MM.1S (cell line): ENCODE results near the gene DDX1.

Experiments used
- DNase-seq: peaks from one replicate; pipeline ENCODE4 v3.0.0-alpha.2; 2015
- H2AFZ ChIP-seq: fragments of 300-600 bp; sonication (generic); 2 replicates; pipeline ENCODE4 v1.6.0; 2016; ENCODE audit warnings: antibody characterized with exemption, low read length
- H3F3A ChIP-seq: fragments of 300-600 bp; sonication (generic); 2 replicates; pipeline ENCODE4 v1.6.1; 2016; ENCODE audit warnings: mild to moderate bottlenecking, antibody characterized with exemption, low read length, moderate library complexity, mixed read lengths; ENCODE audit not compliant: insufficient read depth
- H3K27ac ChIP-seq: fragments of 300-600 bp; sonication (generic); 2 replicates; pipeline ENCODE4 v1.5.1; 2016; ENCODE audit warnings: mild to moderate bottlenecking, low read length
- H3K27me3 ChIP-seq: fragments of 300-600 bp; sonication (generic); replicated peaks from 2 replicates; pipeline ENCODE4 v1.6.0; 2016; ENCODE audit warnings: low read length; ENCODE audit not compliant: insufficient read depth
- H3K36me3 ChIP-seq: fragments of 300-600 bp; sonication (generic); replicated peaks from 2 replicates; pipeline ENCODE4 v1.6.1; 2016; ENCODE audit warnings: mild to moderate bottlenecking, low read length, mixed read lengths; ENCODE audit not compliant: insufficient read depth
- H3K4me1 ChIP-seq: fragments of 300-600 bp; sonication (generic); 2 replicates; pipeline ENCODE4 v1.6.1; 2016; ENCODE audit warnings: low read length, mixed read lengths
- H3K4me2 ChIP-seq: fragments of 300-600 bp; sonication (generic); 2 replicates; pipeline ENCODE4 v1.6.0; 2016; ENCODE audit warnings: low read depth, low read length
- H3K4me3 ChIP-seq: fragments of 300-600 bp; sonication (generic); 2 replicates; pipeline ENCODE4 v1.5.1; 2016; ENCODE audit warnings: low read length, mixed read lengths
- H3K79me2 ChIP-seq: fragments of 300-600 bp; sonication (generic); 2 replicates; pipeline ENCODE4 v1.6.1; 2016; ENCODE audit warnings: mixed run types, low read length, mixed read lengths
- H3K9ac ChIP-seq: fragments of 300-600 bp; sonication (generic); 2 replicates; pipeline ENCODE4 v1.6.1; 2016; ENCODE audit warnings: low read length, mixed read lengths
- H3K9me2 ChIP-seq: fragments of 300-600 bp; sonication (generic); replicated peaks from 2 replicates; pipeline ENCODE4 v1.6.1; 2016; ENCODE audit warnings: mild to moderate bottlenecking, low read length, mixed read lengths; ENCODE audit not compliant: insufficient read depth
- H3K9me3 ChIP-seq: fragments of 300-600 bp; sonication (generic); replicated peaks from 2 replicates; pipeline ENCODE4 v1.6.1; 2016; ENCODE audit warnings: mild to moderate bottlenecking, low read length, mixed read lengths; ENCODE audit not compliant: insufficient read depth
- H4K20me1 ChIP-seq: fragments of 300-600 bp; sonication (generic); 2 replicates; pipeline ENCODE4 v1.6.1; 2016; ENCODE audit warnings: mild to moderate bottlenecking, low read length, moderate library complexity, mixed read lengths; ENCODE audit not compliant: insufficient read depth
- EZH2 ChIP-seq: fragments of 300-600 bp; sonication (generic); optimal IDR thresholded peaks from 2 replicates; pipeline ENCODE3; 2017; ENCODE audit warnings: low read depth, mild to moderate bottlenecking, antibody characterized with exemption, low read length, mixed read lengths
- EZH2phosphoT487 ChIP-seq: fragments of 300-600 bp; sonication (generic); IDR thresholded peaks from 2 replicates; pipeline ENCODE4 v1.6.1; 2018; ENCODE audit warnings: antibody characterized with exemption, low read length
- TF ChIP-seq, protein P1 (sequence below): fragments of 300-600 bp; sonication (generic); IDR thresholded peaks from 2 replicates; pipeline ENCODE4 v1.5.1; 2016; ENCODE audit warnings: antibody characterized with exemption, low read length, mixed read lengths

DDX1 gene

DNA sequence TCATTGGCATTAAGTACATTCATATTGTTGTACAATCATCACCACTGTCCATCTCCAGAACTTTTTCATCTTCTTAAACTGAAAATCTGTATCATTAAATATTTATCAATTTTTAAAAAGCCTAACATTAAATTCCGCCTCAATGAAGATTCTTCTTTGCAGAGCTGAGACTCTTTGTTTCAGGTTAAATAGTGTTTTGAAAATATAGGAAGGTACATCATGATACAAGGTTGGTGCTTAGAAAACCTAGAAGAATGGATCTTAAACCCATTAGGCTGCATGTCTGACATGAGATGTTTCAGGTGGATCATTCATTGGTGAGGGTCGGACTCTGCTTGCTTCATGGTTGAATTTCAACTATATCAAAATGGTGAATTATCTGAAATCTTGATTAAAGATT is 30.5 kb downstream of the DDX1 start:
- Histone ChIP-seq H3F3A (no peaks in the 10 kb centered on the region), H3K4me1 (no peaks in the 10 kb centered on the region), H2AFZ (no peak overlapping the region), H3K36me3 (no peaks in the 10 kb centered on the region; the same call in 1 of the 2 replicates), H3K79me2 (no peaks in the 10 kb centered on the region), H3K27me3 (no peaks in the 10 kb centered on the region), H3K9me3 (no peaks in the 10 kb centered on the region), H4K20me1 (no peaks in the 10 kb centered on the region), H3K27ac (no peak overlapping the region), H3K4me3 (no peak overlapping the region), H3K9me2 (no peaks in the 10 kb centered on the region), H3K4me2 (no peak overlapping the region), H3K9ac (no peak overlapping the region)
- TF ChIP-seq EZH2phosphoT487 = no peak
- no peak for TF ChIP-seq EZH2
- TF ChIP-seq, protein P1, sequence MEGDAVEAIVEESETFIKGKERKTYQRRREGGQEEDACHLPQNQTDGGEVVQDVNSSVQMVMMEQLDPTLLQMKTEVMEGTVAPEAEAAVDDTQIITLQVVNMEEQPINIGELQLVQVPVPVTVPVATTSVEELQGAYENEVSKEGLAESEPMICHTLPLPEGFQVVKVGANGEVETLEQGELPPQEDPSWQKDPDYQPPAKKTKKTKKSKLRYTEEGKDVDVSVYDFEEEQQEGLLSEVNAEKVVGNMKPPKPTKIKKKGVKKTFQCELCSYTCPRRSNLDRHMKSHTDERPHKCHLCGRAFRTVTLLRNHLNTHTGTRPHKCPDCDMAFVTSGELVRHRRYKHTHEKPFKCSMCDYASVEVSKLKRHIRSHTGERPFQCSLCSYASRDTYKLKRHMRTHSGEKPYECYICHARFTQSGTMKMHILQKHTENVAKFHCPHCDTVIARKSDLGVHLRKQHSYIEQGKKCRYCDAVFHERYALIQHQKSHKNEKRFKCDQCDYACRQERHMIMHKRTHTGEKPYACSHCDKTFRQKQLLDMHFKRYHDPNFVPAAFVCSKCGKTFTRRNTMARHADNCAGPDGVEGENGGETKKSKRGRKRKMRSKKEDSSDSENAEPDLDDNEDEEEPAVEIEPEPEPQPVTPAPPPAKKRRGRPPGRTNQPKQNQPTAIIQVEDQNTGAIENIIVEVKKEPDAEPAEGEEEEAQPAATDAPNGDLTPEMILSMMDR = no peak
- no peak for DNase-seq

DNA sequence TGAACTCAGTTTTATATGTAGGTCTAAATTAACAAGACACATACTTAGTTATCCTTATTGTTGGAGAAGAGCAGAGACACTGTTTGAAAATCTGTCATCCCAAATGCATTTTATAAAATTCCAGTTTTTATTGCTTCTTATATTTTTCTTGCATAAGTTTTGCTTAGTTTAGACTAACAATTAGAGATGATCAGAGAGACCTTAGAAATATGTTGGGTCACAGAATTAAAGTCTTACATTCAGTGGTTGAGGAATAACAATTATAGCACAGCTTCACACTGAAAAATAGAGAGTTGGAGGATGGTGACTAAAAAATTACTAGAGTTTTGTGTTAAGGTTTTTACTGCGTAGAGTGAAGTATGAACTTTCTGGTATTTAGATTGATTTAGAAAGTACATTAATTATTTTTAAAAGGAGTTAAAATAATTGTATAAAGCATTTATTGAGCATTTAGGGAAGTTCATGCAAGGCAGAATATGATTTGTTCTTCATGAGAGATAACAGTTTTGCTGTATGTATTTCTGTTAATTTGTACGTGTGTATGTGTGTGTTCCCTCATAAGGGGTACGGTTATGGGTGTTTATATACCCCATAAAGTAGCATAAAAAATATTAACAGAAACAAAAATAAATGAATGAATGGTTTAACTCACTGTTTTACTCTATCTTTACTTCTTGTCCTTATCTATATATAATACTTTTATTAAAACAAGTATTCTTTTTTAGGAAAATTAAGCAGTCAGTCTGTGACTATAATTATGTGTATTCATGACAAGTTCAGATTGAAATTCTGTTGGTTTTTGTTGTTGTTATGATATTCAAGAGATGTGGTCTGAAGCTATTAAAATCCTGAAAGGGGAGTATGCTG is 31.2 kb downstream of the DDX1 start:
- no peaks in the 10 kb centered on the region for H3F3A ChIP-seq
- no peak overlapping the region for H3K9ac ChIP-seq
- H3K9me2 ChIP-seq = no peaks in the 10 kb centered on the region
- no peak overlapping the region for H2AFZ ChIP-seq
- TF ChIP-seq, protein P1 = no peak
- TF ChIP-seq EZH2phosphoT487 (no peak), EZH2 (no peak)
- no peaks in the 10 kb centered on the region; the same call in 1 of the 2 replicates for H3K36me3 ChIP-seq
- no peak for DNase-seq
- no peak overlapping the region for H3K4me3 ChIP-seq
- H3K9me3 ChIP-seq = no peaks in the 10 kb centered on the region
- H3K79me2 ChIP-seq = no peaks in the 10 kb centered on the region
- no peak overlapping the region for H3K27ac ChIP-seq
- no peaks in the 10 kb centered on the region for H3K4me1 ChIP-seq
- no peaks in the 10 kb centered on the region for H3K27me3 ChIP-seq
- H3K4me2 ChIP-seq = no peak overlapping the region
- no peaks in the 10 kb centered on the region for H4K20me1 ChIP-seq

DNA sequence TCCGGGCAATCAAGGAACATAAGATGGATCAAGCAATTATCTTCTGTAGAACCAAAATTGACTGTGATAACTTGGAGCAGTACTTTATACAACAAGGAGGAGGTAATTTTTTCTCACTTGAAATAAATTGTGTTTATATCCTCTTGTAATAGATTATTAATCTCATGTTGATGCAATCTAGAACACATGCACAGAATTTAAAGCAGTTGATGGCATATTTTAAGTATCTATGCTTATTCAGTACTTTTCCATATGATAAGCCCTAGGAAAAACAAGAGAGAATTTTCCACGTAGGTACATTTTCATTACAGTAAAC is 31.8 kb downstream of the DDX1 start:
- TF ChIP-seq, protein P1 = no peak
- TF ChIP-seq EZH2 (no peak), EZH2phosphoT487 (no peak)
- no peak overlapping the region for H3K27ac ChIP-seq
- H3K79me2 ChIP-seq = no peaks in the 10 kb centered on the region
- no peak overlapping the region for H3K4me3 ChIP-seq
- DNase-seq = no peak
- H3K9ac ChIP-seq = no peak overlapping the region
- H3K9me3 ChIP-seq = no peaks in the 10 kb centered on the region
- H3K4me1 ChIP-seq = no peaks in the 10 kb centered on the region
- H2AFZ ChIP-seq = no peak overlapping the region
- H3F3A ChIP-seq = no peaks in the 10 kb centered on the region
- H4K20me1 ChIP-seq = no peaks in the 10 kb centered on the region
- H3K36me3 ChIP-seq = no peaks in the 10 kb centered on the region; the same call in 1 of the 2 replicates
- no peaks in the 10 kb centered on the region for H3K27me3 ChIP-seq
- H3K9me2 ChIP-seq = no peaks in the 10 kb centered on the region
- H3K4me2 ChIP-seq = no peak overlapping the region
